Testis (tissue), 2 donors: ENCODE results near the gene SRPK3.

Experiments
- CTCF ChIP-seq, 3 experiments: fragments of 450-650 bp in 2 of 3; fragments of 200-600 bp in 1 of 3; sonication (generic) in 1 of 3; IDR thresholded peaks; one replicate each; pipeline ENCODE4 v1.5.1; 2016 to 2019; ENCODE audit warnings: antibody characterized with exemption in 3 of 3, mild to moderate bottlenecking in 2 of 3, moderate library complexity in 1 of 3
- POLR2A ChIP-seq: fragments of 450-650 bp; IDR thresholded peaks from one replicate; pipeline ENCODE4 v1.6.1; 2017; ENCODE audit warnings: antibody characterized with exemption, mild to moderate bottlenecking, moderate library complexity

GRCh38 chrX:153797415-153798015, 16.7 kb downstream of the SRPK3 start:
- TF ChIP-seq CTCF (IDR thresholded peaks at IDR 0.05) (no peak), POLR2A (no peak)
